ENCODE measurements around the gene TMEM273.

The TMEM273 gene

GRCh38 chr10:49187950-49188761, at the start of gene TMEM273:
Gene TMEM273, minus strand, starts transcription at chr10:49188391. Its CDS starts 55 bp downstream, at chr10:49188336.
- DNase-seq (ENCODE audit: low read depth, low spot score) = no peak

- DNase-seq (ENCODE audit: low read depth, low spot score) = no peak
Measured at GRCh38 chr10:49237985-49238384, 49.8 kb upstream of the TMEM273 start.

GRCh38 chr10:49235392-49235791, 47.2 kb upstream of the TMEM273 start:
- DNase-seq (ENCODE audit: low read depth, low spot score) = no peak

- no peak for DNase-seq (ENCODE audit: low read depth, low spot score)
Measured at GRCh38 chr10:49231086-49231820, 43.1 kb upstream of the TMEM273 start.

- no peak for DNase-seq (ENCODE audit: low read depth, low spot score)
Measured at GRCh38 chr10:49230004-49230403, 41.8 kb upstream of the TMEM273 start.

GRCh38 chr10:49228677-49229076, 40.5 kb upstream of the TMEM273 start:
- DNase-seq (ENCODE audit: low read depth, low spot score) = no peak

GRCh38 chr10:49227406-49227805, 39.2 kb upstream of the TMEM273 start:
- no peak for DNase-seq (ENCODE audit: low read depth, low spot score)

GRCh38 chr10:49226594-49226993, 38.4 kb upstream of the TMEM273 start:
- DNase-seq (ENCODE audit: low read depth, low spot score) = no peak

GRCh38 chr10:49225218-49225876, 37.2 kb upstream of the TMEM273 start:
- no peak for DNase-seq (ENCODE audit: low read depth, low spot score)

GRCh38 chr10:49223205-49223604, 35.0 kb upstream of the TMEM273 start:
- DNase-seq (ENCODE audit: low read depth, low spot score) = no peak

- no peak for DNase-seq (ENCODE audit: low read depth, low spot score)
Measured at GRCh38 chr10:49222170-49222569, 34.0 kb upstream of the TMEM273 start.

GRCh38 chr10:49220679-49221078, 32.5 kb upstream of the TMEM273 start:
- DNase-seq (ENCODE audit: low read depth, low spot score) = no peak

GRCh38 chr10:49220031-49220430, 31.8 kb upstream of the TMEM273 start:
- DNase-seq (ENCODE audit: low read depth, low spot score) = no peak

GRCh38 chr10:49219248-49219647, 31.1 kb upstream of the TMEM273 start:
- DNase-seq (ENCODE audit: low read depth, low spot score) = no peak

GRCh38 chr10:49218480-49218879, 30.3 kb upstream of the TMEM273 start:
- no peak for DNase-seq (ENCODE audit: low read depth, low spot score)

- DNase-seq (ENCODE audit: low read depth, low spot score) = no peak
Measured at GRCh38 chr10:49217645-49218044, 29.5 kb upstream of the TMEM273 start.

GRCh38 chr10:49213211-49213610, 25.0 kb upstream of the TMEM273 start:
- DNase-seq (ENCODE audit: low read depth, low spot score) = no peak

- DNase-seq (ENCODE audit: low read depth, low spot score) = no peak
Measured at GRCh38 chr10:49212783-49213182, 24.6 kb upstream of the TMEM273 start.

- DNase-seq (ENCODE audit: low read depth, low spot score) = no peak
Measured at GRCh38 chr10:49212076-49212475, 23.9 kb upstream of the TMEM273 start.

- no peak for DNase-seq (ENCODE audit: low read depth, low spot score)
Measured at GRCh38 chr10:49208996-49209395, 20.8 kb upstream of the TMEM273 start.

- DNase-seq (ENCODE audit: low read depth, low spot score) = no peak
Measured at GRCh38 chr10:49207936-49208487, 19.8 kb upstream of the TMEM273 start.

- DNase-seq (ENCODE audit: low read depth, low spot score) = no peak
Measured at GRCh38 chr10:49207113-49207512, 18.9 kb upstream of the TMEM273 start.
